Measurements from ENCODE around the gene TCF20.

- TF ChIP-seq CTCF (IDR thresholded peaks at IDR 0.05) (no peak), POLR2A (IDR thresholded peaks at IDR 0.05) (no peak)
These were observed 7.5 kb downstream of the TCF20 start for GRCh38 chr22:42262964-42263363.
